Hepatocyte (in vitro differentiated cells): ENCODE measurements around the gene KPNB1.

ENCODE experiments used
- CTCF ChIP-seq: fragments of 200-600 bp; sonication (generic); IDR thresholded peaks from 2 replicates; pipeline ENCODE4 v1.5.1; 2016; ENCODE audit warnings: antibody characterized with exemption, mild to moderate bottlenecking; ENCODE audit not compliant: poor library complexity
- EZH2 ChIP-seq: fragments of 200-600 bp; sonication (generic); IDR thresholded peaks from 2 replicates; pipeline ENCODE4 v1.6.1; 2016; ENCODE audit warnings: antibody characterized with exemption, mild to moderate bottlenecking, borderline replicate concordance

DNA sequence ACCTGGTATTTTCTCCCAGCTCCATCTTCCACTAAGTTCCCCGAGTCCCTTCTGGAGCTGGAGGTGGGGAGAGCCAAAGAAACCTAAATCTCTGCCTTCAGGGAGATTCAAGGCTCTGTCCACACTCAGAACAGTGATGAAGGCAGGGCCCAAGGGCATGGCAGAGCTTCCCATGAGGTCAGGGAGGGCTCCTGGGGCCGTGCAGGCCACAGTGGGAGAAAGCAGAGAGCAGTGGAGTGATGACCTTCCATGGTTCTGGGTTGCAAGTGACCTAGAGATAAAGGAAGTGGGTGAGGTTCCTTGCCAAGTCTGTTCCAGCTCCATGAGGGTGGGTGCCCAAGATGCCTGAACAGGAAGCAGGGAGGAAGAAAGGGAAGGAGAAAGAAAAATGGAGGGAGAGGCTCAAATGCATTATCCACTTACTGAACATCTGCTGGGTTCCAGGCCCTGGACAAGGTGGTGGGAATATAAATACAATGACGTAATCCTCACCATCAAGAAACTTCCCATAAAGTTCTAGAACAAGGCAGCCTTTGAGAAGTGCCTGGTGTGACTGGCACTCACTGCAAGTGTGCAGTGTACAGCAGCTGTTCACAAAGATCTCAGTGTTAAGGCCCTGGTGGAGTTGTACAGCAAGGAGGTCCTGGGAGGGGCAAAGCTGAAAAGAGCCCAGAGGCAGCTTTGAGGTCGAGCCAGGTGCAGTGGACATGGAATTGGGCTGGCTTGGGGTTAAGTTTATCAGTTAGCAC, 57.5 kb downstream of the KPNB1 start:
- TF ChIP-seq CTCF (no peak), EZH2 (no peak)
